Astrocyte of the cerebellum (primary cell): Measurements from ENCODE around the gene SENP2.
"Not testable (repeated sequence)": the region's sequence is repeated elsewhere in the genome, so short reads cannot be mapped to it uniquely, and the experiment has no call there.

Source experiments
- DNase-seq: peaks from one replicate; pipeline ENCODE4 v3.0.0-alpha.2; 2011; ENCODE audit warnings: low read depth
- H3K4me3 ChIP-seq: 2 replicates; pipeline ENCODE4 v1.5.1; 2011; ENCODE audit warnings: mild to moderate bottlenecking, low read depth, low read length, moderate library complexity
- in situ Hi-C: cut with HindIII; loops from 2 replicates; pipeline ENCODE4 v1.10.0; 2017; ENCODE audit warnings: low sequenced_read_pairs
- TF ChIP-seq, protein P1 (sequence below): IDR thresholded peaks from 2 replicates; pipeline ENCODE4 v1.5.1; 2012; ENCODE audit warnings: low read length, low read depth, moderate library complexity, mild to moderate bottlenecking; ENCODE audit errors: missing control alignments

SENP2 gene

DNA sequence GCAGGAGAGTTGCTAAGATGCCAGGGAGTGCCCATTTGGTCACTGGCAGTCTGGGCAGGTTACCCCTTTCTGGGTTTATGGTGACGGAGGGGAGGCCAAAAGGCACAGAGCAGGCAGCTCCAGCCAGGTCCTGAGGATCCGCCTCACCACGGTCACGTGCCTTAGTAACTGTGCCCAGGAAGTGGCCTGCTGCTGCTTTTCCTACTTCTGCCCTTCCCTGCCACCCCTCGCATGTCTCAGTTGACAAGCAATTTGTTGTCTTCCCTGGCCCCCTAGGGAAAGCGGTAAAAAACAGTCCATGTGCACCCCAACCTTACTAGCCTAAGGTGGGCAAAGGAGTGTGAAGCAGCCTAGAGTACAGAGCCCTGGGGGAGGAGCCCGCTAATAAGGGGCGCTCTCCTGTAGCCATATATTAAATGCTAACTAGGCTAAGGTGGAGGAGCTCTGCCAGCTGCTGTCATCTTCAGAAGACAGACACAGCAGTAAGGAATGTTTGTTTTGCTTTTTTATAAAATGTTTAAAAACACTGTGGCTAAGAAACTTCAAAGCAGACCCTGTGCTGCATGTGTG is 24.6 kb upstream of the SENP2 start:
- H3K4me3 ChIP-seq: no peak overlapping the region
- TF ChIP-seq, protein P1, sequence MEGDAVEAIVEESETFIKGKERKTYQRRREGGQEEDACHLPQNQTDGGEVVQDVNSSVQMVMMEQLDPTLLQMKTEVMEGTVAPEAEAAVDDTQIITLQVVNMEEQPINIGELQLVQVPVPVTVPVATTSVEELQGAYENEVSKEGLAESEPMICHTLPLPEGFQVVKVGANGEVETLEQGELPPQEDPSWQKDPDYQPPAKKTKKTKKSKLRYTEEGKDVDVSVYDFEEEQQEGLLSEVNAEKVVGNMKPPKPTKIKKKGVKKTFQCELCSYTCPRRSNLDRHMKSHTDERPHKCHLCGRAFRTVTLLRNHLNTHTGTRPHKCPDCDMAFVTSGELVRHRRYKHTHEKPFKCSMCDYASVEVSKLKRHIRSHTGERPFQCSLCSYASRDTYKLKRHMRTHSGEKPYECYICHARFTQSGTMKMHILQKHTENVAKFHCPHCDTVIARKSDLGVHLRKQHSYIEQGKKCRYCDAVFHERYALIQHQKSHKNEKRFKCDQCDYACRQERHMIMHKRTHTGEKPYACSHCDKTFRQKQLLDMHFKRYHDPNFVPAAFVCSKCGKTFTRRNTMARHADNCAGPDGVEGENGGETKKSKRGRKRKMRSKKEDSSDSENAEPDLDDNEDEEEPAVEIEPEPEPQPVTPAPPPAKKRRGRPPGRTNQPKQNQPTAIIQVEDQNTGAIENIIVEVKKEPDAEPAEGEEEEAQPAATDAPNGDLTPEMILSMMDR: no peak
- DNase-seq: no peak
- in situ Hi-C loops: no loop called here

DNA sequence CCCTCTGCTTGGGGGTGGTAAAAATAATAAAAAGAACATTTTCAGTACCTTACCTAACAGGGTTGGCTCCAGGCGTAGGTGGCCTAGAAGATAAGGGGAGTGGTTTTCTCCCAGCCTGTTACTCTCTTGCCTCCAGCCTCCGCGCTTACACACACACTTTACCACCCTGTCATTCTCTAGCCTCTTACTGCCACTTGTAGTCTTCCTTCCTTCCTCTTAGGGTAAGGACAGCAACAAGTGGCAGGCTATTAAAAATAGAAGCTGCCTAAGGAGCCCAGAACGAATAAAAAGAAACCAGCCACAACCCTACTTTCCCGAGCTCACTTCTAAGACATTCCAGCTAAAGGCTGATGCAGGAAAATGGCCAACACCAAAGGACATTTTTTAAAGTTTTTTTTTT is 24.1 kb upstream of the SENP2 start:
- DNase-seq: no peak
- in situ Hi-C loops: no loop called here
- H3K4me3 ChIP-seq: no peak overlapping the region
- TF ChIP-seq, protein P1: no peak

- no peak for DNase-seq
- in situ Hi-C loops: no loop called here
- TF ChIP-seq, protein P1: no peak
- no peak overlapping the region for H3K4me3 ChIP-seq
Observed at GRCh38 chr3:185572183-185572582, 13.9 kb upstream of the SENP2 start.

- in situ Hi-C loops, H3K4me3 ChIP-seq: not testable (repeated sequence)
- TF ChIP-seq, protein P1: peak; percentile 54
- DNase-seq: peak; percentile 26
Observed at GRCh38 chr3:185575108-185575869, 10.8 kb upstream of the SENP2 start.

DNA sequence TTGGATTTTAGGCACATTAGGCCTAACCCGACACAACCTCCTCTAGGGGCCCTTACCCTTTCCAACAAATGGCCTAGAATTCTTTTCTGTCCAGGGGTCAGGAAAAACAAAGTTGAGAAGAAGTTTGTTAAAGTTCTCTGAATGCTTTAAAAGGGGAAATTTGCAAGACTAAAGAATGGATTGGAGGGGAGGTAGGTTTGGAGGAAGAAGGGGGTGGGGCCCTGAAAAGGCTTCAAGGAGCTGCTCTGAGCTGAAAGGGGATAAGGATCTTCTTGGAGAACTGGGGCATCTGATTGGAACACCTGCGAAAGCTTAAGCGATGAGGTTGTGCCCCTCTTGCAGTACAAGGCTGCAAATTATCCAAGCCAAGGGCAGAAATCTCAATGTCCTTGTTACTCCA is 3.9 kb upstream of the SENP2 start:
- in situ Hi-C loops: no loop called here
- TF ChIP-seq, protein P1: no peak
- H3K4me3 ChIP-seq: no peak overlapping the region
- DNase-seq: no peak

- in situ Hi-C loops: no loop called here
- H3K4me3 ChIP-seq: no peak overlapping the region
- TF ChIP-seq, protein P1: no peak
- DNase-seq: no peak
Observed at GRCh38 chr3:185582871-185583270, 3.2 kb upstream of the SENP2 start.
